ENCODE data around the gene EIF1AX.
"Not testable (repeated sequence)": the region's sequence is repeated elsewhere in the genome, so short reads cannot be mapped to it uniquely, and the experiment has no call there.

The EIF1AX gene

GRCh38 chrX:20141281-20142220, at the start of gene EIF1AX:
EIF1AX (minus strand) TSS chrX:20141838; CDS start chrX:20141640, 198 bp downstream.
- DNase-seq (ENCODE audit: low read depth) = peak; percentile 98

GRCh38 chrX:20189171-20189570, 47.5 kb upstream of the EIF1AX start:
- no peak for DNase-seq (ENCODE audit: low read depth)

GRCh38 chrX:20181598-20182329, 40.1 kb upstream of the EIF1AX start:
- DNase-seq (ENCODE audit: low read depth) = no peak

GRCh38 chrX:20177093-20177492, 35.5 kb upstream of the EIF1AX start:
- no peak for DNase-seq (ENCODE audit: low read depth)

- DNase-seq (ENCODE audit: low read depth) = no peak
Measured at GRCh38 chrX:20173856-20174255, 32.2 kb upstream of the EIF1AX start.

GRCh38 chrX:20173313-20173712, 31.7 kb upstream of the EIF1AX start:
- DNase-seq (ENCODE audit: low read depth) = no peak

GRCh38 chrX:20171887-20172286, 30.2 kb upstream of the EIF1AX start:
- DNase-seq (ENCODE audit: low read depth) = no peak

- not testable (repeated sequence) for DNase-seq (ENCODE audit: low read depth)
Measured at GRCh38 chrX:20162516-20162915, 20.9 kb upstream of the EIF1AX start.

- DNase-seq (ENCODE audit: low read depth) = no peak
Measured at GRCh38 chrX:20159797-20160385, 18.3 kb upstream of the EIF1AX start.

- no peak for DNase-seq (ENCODE audit: low read depth)
Measured at GRCh38 chrX:20151689-20152088, 10.1 kb upstream of the EIF1AX start.

- no peak for DNase-seq (ENCODE audit: low read depth)
Measured at GRCh38 chrX:20149326-20149725, 7.7 kb upstream of the EIF1AX start.

GRCh38 chrX:20147561-20147960, 5.9 kb upstream of the EIF1AX start:
- DNase-seq (ENCODE audit: low read depth) = no peak

- no peak for DNase-seq (ENCODE audit: low read depth)
Measured at GRCh38 chrX:20144491-20144890, 2.9 kb upstream of the EIF1AX start.

- DNase-seq (ENCODE audit: low read depth) = no peak
Measured at GRCh38 chrX:20143561-20143960, 1.9 kb upstream of the EIF1AX start.

- DNase-seq (ENCODE audit: low read depth) = no peak
Measured at GRCh38 chrX:20143111-20143510, 1.5 kb upstream of the EIF1AX start.

- no peak for DNase-seq (ENCODE audit: low read depth)
Measured at GRCh38 chrX:20140420-20140819, 1.2 kb downstream of the EIF1AX start.

- DNase-seq (ENCODE audit: low read depth) = no peak
Measured at GRCh38 chrX:20139966-20140365, 1.7 kb downstream of the EIF1AX start.

GRCh38 chrX:20135944-20136343, 5.7 kb downstream of the EIF1AX start:
- no peak for DNase-seq (ENCODE audit: low read depth)

- no peak for DNase-seq (ENCODE audit: low read depth)
Measured at GRCh38 chrX:20132666-20133065, 9.0 kb downstream of the EIF1AX start.

- DNase-seq (ENCODE audit: low read depth) = no peak
Measured at GRCh38 chrX:20130357-20130756, 11.3 kb downstream of the EIF1AX start.

GRCh38 chrX:20129547-20129946, 12.1 kb downstream of the EIF1AX start:
- DNase-seq (ENCODE audit: low read depth) = no peak

- DNase-seq (ENCODE audit: low read depth) = no peak
Measured at GRCh38 chrX:20128670-20129069, 13.0 kb downstream of the EIF1AX start.

- not testable (repeated sequence) for DNase-seq (ENCODE audit: low read depth)
Measured at GRCh38 chrX:20127440-20127839, 14.2 kb downstream of the EIF1AX start.
